H1 (cell line): ENCODE results near the gene SKAP1. TPM values are rescaled to one million over a fixed set of nuclear protein-coding genes. Genes with fewer than 3 reads are reported as not detected.

Experiments
- TCF12 ChIP-seq: IDR thresholded peaks from 2 replicates; pipeline ENCODE4 v1.6.1; 2011; ENCODE audit warnings: low read depth, mild to moderate bottlenecking, low read length
- polyA plus RNA-seq, 7 experiments: library from polyadenylated mRNA; depleted of rRNA in 3 of 7; stranded (reverse) in 5 of 7; unstranded in 2 of 7; fragments of >200 nt in 5 of 7; fragments of 200-250 nt in 2 of 7; gene quantifications; 1 replicate in 5 of 7; 2 replicates in 1 of 7; 4 replicates in 1 of 7; pipeline versions ENCODE4 v1.2.1 to v1.2.3, GENCODE V29; 2011 to 2013; ENCODE audit warnings: missing spikeins in 2 of 7, mixed read lengths in 2 of 7
- total RNA-seq: library from RNA; stranded (reverse); fragmentation: NEBNext Ultra II Directional; extraction: Animal tissue kit (Norgen Biotek cat#: 25700); gene quantifications from 2 replicates; pipeline ENCODE4 v1.2.1, GENCODE V29; 2021
- TF ChIP-seq, protein P1 (sequence below): fragments of 300-600 bp; sonication (generic); IDR thresholded peaks from 2 replicates; pipeline ENCODE4 v1.7.1; 2012; ENCODE audit warnings: low read length, moderate library complexity, mild to moderate bottlenecking, inconsistent platforms; ENCODE audit not compliant: insufficient replicate concordance
- TF ChIP-seq, protein P2 (sequence below): IDR thresholded peaks from 2 replicates; pipeline ENCODE4 v1.6.1; 2011; ENCODE audit warnings: low read length, improper control_type of control experiment

The SKAP1 gene
- total and polyA plus RNA-seq, 2 of the 8 experiments (the other 6 are each of a cell fraction or from before 2014, with no cell fraction given) = not detected

DNA sequence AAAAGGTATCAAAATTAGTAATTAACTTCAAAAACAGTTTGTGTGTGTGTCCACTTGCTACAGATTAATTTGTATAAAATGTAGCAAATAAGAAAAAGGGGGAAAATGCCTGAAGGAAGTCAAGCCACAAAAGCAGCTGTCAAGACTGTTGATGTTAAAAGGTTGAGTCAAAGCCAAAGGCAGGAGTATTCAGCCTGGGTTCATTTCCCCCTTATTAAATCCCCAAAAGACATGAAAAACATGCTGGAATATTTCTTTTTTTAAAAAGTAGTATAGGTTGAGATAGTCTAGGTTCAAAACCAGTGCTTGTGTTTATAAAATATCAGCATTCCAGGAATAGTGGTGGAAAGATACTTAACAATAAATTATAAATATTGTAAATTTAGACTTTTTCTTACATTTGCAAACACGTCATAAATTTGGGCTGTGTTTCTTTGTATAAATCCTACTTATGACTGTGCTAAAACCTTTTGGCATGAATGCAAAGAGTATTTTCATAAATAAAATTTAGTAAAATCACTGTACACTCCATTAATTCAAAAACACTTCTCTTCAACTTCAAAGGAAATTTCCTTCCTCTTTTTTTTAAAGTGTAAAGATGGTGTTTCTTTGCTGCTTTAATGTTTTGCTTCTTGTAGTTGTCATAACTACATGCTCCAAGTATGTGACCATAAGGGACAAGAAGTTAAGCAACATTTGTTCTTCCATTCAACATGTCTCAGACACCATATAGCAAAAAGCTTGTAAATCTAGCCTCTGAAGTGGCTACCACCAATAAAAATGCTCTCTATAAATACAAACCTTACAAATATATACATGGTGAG is 72.0 kb downstream of the SKAP1 start (continued):
- TF ChIP-seq, protein P1, sequence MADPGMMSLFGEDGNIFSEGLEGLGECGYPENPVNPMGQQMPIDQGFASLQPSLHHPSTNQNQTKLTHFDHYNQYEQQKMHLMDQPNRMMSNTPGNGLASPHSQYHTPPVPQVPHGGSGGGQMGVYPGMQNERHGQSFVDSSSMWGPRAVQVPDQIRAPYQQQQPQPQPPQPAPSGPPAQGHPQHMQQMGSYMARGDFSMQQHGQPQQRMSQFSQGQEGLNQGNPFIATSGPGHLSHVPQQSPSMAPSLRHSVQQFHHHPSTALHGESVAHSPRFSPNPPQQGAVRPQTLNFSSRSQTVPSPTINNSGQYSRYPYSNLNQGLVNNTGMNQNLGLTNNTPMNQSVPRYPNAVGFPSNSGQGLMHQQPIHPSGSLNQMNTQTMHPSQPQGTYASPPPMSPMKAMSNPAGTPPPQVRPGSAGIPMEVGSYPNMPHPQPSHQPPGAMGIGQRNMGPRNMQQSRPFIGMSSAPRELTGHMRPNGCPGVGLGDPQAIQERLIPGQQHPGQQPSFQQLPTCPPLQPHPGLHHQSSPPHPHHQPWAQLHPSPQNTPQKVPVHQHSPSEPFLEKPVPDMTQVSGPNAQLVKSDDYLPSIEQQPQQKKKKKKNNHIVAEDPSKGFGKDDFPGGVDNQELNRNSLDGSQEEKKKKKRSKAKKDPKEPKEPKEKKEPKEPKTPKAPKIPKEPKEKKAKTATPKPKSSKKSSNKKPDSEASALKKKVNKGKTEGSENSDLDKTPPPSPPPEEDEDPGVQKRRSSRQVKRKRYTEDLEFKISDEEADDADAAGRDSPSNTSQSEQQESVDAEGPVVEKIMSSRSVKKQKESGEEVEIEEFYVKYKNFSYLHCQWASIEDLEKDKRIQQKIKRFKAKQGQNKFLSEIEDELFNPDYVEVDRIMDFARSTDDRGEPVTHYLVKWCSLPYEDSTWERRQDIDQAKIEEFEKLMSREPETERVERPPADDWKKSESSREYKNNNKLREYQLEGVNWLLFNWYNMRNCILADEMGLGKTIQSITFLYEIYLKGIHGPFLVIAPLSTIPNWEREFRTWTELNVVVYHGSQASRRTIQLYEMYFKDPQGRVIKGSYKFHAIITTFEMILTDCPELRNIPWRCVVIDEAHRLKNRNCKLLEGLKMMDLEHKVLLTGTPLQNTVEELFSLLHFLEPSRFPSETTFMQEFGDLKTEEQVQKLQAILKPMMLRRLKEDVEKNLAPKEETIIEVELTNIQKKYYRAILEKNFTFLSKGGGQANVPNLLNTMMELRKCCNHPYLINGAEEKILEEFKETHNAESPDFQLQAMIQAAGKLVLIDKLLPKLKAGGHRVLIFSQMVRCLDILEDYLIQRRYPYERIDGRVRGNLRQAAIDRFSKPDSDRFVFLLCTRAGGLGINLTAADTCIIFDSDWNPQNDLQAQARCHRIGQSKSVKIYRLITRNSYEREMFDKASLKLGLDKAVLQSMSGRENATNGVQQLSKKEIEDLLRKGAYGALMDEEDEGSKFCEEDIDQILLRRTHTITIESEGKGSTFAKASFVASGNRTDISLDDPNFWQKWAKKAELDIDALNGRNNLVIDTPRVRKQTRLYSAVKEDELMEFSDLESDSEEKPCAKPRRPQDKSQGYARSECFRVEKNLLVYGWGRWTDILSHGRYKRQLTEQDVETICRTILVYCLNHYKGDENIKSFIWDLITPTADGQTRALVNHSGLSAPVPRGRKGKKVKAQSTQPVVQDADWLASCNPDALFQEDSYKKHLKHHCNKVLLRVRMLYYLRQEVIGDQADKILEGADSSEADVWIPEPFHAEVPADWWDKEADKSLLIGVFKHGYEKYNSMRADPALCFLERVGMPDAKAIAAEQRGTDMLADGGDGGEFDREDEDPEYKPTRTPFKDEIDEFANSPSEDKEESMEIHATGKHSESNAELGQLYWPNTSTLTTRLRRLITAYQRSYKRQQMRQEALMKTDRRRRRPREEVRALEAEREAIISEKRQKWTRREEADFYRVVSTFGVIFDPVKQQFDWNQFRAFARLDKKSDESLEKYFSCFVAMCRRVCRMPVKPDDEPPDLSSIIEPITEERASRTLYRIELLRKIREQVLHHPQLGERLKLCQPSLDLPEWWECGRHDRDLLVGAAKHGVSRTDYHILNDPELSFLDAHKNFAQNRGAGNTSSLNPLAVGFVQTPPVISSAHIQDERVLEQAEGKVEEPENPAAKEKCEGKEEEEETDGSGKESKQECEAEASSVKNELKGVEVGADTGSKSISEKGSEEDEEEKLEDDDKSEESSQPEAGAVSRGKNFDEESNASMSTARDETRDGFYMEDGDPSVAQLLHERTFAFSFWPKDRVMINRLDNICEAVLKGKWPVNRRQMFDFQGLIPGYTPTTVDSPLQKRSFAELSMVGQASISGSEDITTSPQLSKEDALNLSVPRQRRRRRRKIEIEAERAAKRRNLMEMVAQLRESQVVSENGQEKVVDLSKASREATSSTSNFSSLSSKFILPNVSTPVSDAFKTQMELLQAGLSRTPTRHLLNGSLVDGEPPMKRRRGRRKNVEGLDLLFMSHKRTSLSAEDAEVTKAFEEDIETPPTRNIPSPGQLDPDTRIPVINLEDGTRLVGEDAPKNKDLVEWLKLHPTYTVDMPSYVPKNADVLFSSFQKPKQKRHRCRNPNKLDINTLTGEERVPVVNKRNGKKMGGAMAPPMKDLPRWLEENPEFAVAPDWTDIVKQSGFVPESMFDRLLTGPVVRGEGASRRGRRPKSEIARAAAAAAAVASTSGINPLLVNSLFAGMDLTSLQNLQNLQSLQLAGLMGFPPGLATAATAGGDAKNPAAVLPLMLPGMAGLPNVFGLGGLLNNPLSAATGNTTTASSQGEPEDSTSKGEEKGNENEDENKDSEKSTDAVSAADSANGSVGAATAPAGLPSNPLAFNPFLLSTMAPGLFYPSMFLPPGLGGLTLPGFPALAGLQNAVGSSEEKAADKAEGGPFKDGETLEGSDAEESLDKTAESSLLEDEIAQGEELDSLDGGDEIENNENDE = no peak
- TF ChIP-seq, protein P2, sequence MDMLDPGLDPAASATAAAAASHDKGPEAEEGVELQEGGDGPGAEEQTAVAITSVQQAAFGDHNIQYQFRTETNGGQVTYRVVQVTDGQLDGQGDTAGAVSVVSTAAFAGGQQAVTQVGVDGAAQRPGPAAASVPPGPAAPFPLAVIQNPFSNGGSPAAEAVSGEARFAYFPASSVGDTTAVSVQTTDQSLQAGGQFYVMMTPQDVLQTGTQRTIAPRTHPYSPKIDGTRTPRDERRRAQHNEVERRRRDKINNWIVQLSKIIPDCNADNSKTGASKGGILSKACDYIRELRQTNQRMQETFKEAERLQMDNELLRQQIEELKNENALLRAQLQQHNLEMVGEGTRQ = no peak
- TF ChIP-seq TCF12 = no peak
